HG03097 (cell line): Measurements from ENCODE around the gene UNC45A.

Source experiments
- ATAC-seq: cut with Tn5 transposase; IDR thresholded peaks from one replicate; pipeline ENCODE4 v1.9.1; 2021; ENCODE audit not compliant: unreplicated experiment, low FRiP score

Gene UNC45A

GRCh38 chr15:90939756-90940155, 4.7 kb downstream of the UNC45A start:
- ATAC-seq = no peak

- no peak for ATAC-seq
Measured at GRCh38 chr15:90941038-90941437, 6.0 kb downstream of the UNC45A start.

GRCh38 chr15:90942354-90943120, 7.5 kb downstream of the UNC45A start:
- no peak for ATAC-seq

- ATAC-seq = no peak
Measured at GRCh38 chr15:90945091-90945490, 10.0 kb downstream of the UNC45A start.

- no peak for ATAC-seq
Measured at GRCh38 chr15:90946538-90946937, 11.5 kb downstream of the UNC45A start.

GRCh38 chr15:90946941-90947576, 12.0 kb downstream of the UNC45A start:
- no peak for ATAC-seq

GRCh38 chr15:90947577-90948357, 12.7 kb downstream of the UNC45A start:
- no peak for ATAC-seq

GRCh38 chr15:90948506-90948905, 13.4 kb downstream of the UNC45A start:
- ATAC-seq = no peak

- no peak for ATAC-seq
Measured at GRCh38 chr15:90949979-90950675, 15.0 kb downstream of the UNC45A start.

- ATAC-seq = no peak
Measured at GRCh38 chr15:90950676-90951075, 15.6 kb downstream of the UNC45A start.

- ATAC-seq = no peak
Measured at GRCh38 chr15:90952901-90953677, 18.0 kb downstream of the UNC45A start.

- ATAC-seq = no peak
Measured at GRCh38 chr15:90953947-90954711, 19.0 kb downstream of the UNC45A start.

GRCh38 chr15:90954712-90955623, 19.9 kb downstream of the UNC45A start, which contains the start of gene RCCD1:
Gene RCCD1, plus strand, starts transcription at chr15:90954884. Its CDS starts 1,851 bp downstream, at chr15:90956735.
- peak; percentile 80 for ATAC-seq

- no peak for ATAC-seq
Measured at GRCh38 chr15:90955624-90956273, 20.7 kb downstream of the UNC45A start.

- no peak for ATAC-seq
Measured at GRCh38 chr15:90956274-90957030, 21.4 kb downstream of the UNC45A start.

GRCh38 chr15:90957031-90957790, 22.1 kb downstream of the UNC45A start:
- ATAC-seq = no peak
